HG03558 (cell line): ENCODE measurements around the gene KIF1C.

Experiments
- ATAC-seq: cut with Tn5 transposase; IDR thresholded peaks from one replicate; pipeline ENCODE4 v1.9.1; 2021; ENCODE audit warnings: moderate number of reproducible peaks; ENCODE audit not compliant: unreplicated experiment; ENCODE audit errors: extremely low read depth

KIF1C gene

GRCh38 chr17:4997302-4998026 is at the start of gene KIF1C, which contains the start of gene INCA1:
Gene KIF1C (plus strand): TSS chr17:4997950. CDS start chr17:5000247, 2,297 bp downstream.
Gene INCA1 (minus strand): TSS chr17:4997522. CDS start chr17:4994437, 3,085 bp downstream.
- ATAC-seq = peak; percentile 53

- ATAC-seq = no peak
These were observed 49.4 kb upstream of the KIF1C start, which contains the start of gene PFN1 for GRCh38 chr17:4948166-4948930. Gene PFN1 (minus strand): TSS chr17:4948530. CDS start chr17:4948394, 136 bp downstream.

DNA sequence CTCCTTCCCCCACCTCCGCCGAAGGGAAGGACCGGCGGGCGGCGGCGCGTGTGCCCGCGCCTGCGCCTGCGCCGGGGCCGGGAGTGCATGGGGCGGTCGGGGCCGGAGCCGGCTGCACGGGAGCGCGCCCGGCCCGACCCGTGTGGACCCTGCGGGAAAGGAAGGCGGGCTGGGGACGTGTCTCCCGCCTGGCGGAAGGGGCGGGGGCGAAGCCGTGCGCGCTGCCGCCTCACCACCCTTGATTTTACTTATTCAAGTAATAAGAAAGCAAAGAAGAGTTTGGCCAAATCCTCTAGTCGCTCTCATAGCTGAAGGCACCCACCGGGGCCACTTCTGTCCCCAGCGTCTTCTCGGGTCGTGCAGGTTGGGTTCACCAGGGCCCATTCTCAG is 48.8 kb upstream of the KIF1C start:
- ATAC-seq = no peak

DNA sequence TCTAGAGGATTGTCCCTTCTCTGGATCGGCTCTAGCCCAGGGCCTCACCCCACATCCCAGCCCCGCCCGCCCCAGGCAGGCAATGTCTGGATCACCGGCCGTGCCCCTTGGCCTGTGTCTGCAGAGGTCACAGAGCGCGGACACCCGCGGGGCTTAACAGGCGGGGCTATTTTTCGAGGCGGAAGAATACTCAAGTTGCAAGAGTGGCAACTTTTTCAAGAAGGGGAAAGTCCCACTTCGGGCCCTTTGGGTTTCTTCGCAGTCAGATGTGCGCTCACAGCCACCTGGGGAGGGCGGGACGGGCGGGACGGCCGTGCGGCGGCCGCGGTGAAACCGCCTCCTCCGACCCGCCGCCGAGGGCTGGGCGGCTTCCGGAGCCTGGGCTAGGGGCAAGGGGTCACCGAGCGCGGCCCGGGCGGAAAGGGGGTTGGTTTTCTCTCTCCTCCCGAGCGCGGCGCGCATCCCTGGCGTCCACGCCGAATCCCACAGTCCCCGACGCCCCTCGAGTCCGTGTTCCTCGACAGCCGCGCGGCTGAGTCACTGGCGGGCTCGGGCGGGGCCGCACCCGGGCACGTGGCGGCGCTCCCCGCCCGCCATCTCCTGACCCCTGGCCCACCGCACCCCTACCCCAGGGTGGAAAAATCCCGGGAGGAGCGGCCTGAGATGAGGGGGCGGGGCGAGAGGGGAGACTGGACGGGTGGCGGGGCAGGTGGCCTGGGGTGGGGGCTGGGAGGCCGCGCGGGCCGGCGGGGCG is 48.3 kb upstream of the KIF1C start:
- ATAC-seq = no peak

- ATAC-seq = no peak
These were observed 47.5 kb upstream of the KIF1C start for GRCh38 chr17:4950075-4950745.

GRCh38 chr17:4950746-4951204 is 47.0 kb upstream of the KIF1C start, which contains the start of gene ENO3:
Gene ENO3 (plus strand): TSS chr17:4951119. CDS start chr17:4951830, 711 bp downstream.
- ATAC-seq = no peak

DNA sequence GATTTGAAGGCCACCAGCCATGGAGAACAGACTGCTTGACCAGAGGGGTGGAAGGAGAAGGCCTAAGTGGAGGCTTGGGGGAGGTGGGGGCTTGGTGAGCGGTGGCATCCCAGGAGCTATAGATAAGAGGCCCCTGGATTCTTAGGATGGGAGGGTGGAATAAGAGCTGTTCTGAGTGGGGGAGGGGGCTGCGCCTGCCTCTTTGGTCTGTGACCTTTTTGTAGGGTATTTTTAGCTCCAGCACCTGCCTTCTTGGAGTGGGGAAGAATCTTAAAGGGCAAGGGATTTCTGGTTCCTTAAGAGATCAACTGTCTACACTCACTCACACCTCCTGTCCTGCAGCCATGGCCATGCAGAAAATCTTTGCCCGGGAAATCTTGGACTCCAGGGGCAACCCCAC is 46.3 kb upstream of the KIF1C start:
- no peak for ATAC-seq

GRCh38 chr17:4953451-4953961 is 44.2 kb upstream of the KIF1C start:
- no peak for ATAC-seq

- ATAC-seq = no peak
These were observed 42.7 kb upstream of the KIF1C start for GRCh38 chr17:4955091-4955490.

- ATAC-seq = no peak
These were observed 41.2 kb upstream of the KIF1C start for GRCh38 chr17:4956493-4957061.

DNA sequence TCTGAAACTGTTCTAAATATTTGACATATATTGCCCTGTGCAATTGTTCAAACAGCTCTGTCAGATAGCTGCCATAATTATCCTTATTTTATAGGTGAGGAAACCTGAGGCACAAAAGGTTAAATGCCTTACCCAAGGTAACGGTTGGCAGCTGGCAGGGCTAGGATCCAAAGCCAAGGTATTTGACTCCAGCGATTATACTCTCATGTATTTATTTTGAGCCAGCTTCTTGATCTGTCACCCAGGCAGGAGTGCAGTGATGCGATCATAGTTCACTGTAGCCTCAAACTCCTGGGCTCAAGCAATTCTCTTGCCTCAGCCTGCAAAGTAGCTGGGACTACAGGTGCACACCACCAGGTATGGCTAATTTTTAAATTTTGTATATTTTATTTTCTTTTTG is 39.6 kb upstream of the KIF1C start:
- ATAC-seq = no peak

DNA sequence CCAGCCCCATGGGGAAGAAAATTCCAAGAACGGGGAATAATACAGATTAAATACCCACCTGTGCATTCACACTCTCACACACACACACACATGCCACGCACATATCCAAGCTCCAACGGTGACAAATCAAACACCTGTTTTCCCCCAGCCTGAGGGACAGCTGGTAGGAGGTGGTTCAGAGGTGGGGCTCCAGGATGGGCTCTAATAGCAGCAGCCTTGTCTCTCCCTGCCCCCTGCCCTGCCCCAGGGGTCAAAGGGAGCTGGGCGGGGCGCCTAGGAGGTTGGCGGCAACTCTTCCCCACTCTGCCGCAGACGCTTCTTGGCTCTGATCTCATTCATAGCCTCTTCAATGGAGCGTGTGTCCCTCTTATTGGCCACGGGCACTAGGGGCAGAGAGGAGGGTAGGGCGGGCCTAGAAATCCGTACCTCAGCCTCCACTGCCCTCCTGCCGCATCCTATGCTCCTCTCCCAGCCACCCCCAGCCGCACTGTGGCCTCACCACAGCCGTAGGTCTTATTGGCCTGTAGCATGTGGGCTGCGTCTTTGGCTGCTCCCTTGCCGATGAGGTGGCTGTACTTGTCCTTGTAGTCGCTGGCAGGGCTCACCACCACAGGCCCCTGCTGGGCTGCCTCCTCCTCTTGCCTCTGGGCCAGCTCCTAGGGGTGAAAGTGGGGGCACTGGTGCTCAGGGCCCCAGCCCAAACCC is 38.3 kb upstream of the KIF1C start:
- ATAC-seq = no peak

GRCh38 chr17:4960279-4960922 is 37.3 kb upstream of the KIF1C start:
- ATAC-seq = no peak

- ATAC-seq = no peak
These were observed 32.3 kb upstream of the KIF1C start for GRCh38 chr17:4965311-4965986.

DNA sequence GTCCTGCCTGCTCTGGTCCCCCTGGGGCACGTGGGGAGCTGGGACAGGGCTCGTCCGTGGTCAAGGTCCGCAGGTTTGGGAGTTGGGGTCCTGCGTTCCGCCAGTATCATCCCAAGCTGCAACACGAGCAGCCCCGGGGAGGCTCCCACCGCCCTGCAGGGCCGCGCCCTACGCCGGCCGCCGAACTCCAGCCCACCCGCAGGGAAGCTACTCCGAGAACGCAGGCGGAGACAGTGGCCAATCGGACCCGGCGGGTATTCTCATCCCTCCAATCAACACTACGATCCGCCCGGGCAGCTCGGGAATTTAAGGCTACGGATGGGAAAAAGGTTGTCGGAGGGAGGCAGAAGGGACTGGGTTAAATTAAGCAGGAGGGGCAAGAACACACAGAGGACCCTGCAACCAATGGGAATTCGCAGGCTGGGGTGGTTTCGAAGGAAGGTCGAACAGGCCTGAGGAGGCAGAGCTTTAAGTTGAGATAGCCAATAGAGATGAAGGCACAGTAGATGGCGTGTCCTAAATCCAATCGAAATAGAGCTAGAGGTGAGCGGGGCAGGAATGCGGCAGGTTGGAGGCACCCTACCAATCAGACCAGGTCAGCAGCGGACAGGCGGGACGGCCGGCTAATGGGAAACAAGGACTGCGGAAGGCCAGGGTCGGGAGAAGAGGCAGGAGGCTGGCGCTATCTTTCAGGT is 30.8 kb upstream of the KIF1C start:
- peak; percentile 54 for ATAC-seq

DNA sequence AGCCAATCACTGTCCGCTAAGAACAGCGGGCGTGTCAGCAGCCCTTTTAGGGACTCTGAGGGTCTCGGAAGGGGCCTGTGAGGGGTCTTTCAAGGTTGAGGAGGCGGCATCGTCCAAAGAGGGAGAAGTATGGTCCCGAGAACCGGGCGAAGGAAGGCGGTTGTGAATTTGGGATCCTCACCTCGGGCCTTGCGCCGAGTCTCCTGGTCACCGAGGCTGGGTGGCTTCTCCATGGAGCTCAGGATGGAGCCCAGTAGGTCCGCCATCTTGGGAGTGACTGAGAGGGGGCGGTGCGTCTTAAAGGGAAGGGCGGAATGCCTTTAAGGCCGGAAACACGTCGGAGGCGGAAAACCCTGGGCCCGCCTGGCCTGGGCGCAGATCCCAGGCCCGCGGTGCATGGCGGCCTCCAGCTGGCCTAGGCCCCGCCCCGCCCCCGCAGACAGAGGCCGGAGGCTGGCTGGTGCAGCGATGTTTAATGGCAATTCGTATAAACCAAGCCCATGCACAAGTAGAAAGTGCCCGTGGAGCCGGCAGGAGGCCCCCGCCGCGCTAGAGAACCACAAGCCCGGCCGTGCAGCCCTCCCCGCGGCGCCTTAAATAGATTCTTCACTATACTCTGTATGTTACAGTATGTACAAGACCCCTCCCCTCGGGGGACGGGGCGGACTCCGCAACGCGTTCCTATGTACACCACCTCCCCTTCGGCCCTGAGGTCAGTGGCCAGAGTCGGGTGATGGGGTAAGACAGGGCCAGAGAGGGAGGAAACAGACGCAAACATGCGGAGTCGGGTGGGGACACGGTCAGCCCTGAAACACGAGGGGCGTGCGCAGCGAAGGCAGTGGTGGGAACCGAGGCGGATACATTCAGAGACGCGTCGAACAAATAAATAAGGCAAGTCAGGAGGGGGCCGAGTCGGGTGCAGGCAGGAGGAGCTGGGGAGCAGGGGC is 29.9 kb upstream of the KIF1C start, which contains the start of gene SPAG7:
Gene SPAG7 (minus strand): TSS at position 279 of the 947 bp plus-strand sequence. CDS start 13 bp downstream, at position 266.
- ATAC-seq = peak; percentile 35
